Midbrain (tissue), 1 donor: ENCODE measurements around the gene EXT2.
A peak's percentile ranks its signal among the peaks of the same experiment; 100 is the strongest.

Experiments used
- DNase-seq: peaks from one replicate; lab custom pipeline; 2025; lab: John Stamatoyannopoulos, UW

EXT2 gene

DNA sequence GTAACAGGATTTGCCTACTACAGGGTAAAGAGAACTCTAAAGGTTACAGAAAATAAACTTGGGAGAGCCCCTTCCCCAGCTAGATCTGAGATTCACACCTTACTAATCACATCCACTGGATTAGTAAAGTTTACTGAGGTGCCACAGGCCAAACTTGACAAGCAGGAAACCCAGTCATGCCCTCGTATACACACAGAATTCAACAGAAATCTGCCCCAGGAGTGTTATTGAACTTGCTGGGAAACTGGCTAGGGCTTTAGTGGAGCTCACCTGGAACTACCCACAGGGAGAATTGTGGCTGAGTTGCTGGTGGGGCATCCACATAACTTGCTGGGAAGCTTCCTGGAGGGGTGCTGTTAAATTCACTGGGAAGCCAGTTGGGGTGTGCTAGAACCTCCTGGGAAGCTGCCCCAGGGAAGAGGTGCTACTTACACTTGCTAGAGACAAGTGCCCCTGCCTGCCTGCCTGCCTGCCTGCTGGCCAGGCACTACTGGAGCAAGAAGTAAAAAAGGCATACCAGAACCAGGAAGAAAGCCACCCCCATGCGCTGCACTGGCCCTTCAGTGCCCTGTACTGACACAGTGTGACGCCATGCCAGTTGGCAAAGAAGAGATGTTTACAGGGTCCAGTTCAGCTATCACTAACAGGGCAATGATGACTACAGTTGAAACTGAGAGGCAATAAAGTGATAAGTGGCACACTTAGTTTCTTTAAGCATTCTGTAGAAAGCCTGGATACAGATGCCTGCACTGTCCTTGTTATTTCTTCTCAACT is 108.0 kb downstream of the EXT2 start:
- no peak for DNase-seq

DNA sequence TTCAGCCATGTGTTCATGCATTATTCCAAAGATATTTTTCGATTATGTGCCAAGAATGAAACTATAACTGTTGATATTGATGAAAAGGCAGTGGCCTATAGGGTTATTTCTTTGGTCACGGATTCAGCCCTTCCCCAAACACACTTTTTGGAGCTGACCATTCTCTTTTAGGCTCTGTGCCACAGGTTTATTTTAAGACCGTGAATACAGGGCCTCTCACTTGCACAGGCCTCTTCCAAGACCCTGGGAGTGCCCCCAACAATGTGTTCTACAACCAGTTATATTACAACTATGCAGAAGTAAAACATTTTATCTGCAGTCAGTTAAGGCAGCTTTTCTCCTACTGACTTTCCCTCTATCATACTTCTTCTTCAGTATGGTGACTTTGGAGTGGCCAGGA is 109.9 kb downstream of the EXT2 start:
- no peak for DNase-seq

DNA sequence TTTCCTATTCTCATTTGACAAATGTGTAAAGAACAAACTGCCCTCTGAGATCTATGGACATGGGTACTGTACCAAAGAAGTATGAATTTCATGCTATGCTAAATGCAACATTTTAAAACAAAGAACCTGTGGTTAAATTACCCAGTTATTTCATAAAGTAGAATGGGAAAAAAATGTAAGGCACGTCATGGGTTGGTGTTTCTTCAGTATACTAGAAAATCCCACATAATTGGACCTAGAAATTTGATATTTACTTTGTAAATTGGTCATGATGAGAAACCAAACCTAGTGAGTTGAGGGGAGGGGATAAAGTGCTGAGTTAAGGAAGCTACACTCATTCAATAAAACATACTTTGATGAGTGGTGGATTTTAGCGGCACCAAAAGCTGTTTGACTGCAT is 110.4 kb downstream of the EXT2 start:
- no peak for DNase-seq

DNA sequence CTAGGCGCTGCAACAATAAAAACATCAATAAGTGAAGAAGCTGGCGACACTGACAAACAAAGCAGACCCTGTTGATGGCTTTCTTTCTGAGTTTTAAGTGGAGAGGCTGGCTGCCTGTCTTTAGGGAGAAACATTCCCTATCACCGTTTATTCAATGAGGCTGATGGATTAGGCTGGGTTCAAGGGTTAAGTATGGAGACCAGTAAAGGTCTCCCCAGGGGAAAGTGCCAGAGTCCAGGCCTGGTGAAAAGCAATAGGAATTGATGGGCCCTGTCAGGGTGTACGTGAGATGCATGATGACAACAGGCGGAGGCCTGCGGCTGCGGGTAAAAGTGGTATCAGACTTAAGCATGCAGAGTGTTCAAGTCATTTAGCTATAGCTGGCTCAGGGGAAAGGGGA is 111.8 kb downstream of the EXT2 start:
- DNase-seq: no peak

DNA sequence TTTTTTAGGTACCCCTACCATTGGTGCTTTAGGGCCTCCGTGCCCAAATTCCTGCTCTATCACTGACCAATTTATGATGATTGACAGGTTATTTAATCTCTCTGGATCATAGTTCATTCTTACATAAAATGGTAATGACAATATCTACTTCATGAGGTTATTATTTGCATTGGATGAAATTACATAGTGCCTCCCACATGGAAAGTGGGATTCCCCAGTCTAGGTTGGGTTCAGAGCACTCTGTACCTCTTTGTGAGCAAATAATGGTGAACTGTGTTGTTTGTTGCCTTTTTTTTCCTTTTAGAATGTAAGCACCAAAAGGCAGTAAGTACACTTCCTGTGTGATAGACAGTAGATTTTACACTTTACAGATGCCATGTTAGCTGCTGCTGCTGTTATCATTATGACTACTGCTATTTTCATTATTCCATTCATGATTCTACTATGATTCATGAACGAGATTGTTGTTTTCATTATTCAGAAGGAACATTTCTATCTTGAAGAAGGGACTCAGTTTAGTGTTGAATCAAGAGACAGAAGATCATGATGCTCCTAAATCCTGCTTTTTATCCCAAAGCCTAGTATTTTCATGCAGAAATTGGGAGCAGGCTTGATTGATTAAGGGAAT is 113.6 kb downstream of the EXT2 start:
- no peak for DNase-seq

DNA sequence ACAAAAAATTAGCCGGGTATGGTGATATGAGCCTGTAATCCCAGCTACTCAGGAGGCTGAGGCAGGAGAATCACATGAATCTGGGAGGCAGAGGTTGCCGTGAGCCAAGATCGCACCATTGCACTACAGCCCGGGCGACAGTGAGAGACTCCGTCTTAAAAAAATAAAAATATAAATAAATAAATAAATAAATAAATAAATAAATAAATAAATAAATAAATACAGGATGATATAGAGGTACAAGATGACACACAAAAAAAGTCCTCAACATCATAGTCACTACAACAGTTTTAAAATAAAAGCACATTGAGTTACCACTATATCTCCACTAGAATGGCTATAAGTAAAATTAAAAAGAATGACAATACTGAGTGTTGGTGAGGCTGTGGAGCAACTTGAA is 116.7 kb downstream of the EXT2 start:
- no peak for DNase-seq

DNA sequence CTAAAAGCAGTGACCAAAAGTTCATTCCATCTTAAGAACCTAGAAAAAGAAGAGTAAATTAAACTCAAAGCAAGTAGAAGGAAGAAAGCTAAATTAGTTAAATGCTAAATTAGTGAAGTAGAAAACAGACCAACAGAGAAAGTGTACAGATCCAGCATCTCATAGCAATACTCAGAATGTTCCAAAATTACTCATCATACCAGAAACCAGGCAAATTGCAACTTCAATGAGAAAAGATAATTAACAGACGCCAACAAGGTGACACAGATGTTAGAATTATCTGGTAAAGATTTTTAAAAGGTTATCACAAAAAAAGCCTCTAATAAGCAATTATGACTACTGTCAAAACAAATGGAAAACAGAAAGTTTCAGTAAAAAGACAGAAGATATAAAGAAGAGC is 117.7 kb downstream of the EXT2 start:
- no peak for DNase-seq

DNA sequence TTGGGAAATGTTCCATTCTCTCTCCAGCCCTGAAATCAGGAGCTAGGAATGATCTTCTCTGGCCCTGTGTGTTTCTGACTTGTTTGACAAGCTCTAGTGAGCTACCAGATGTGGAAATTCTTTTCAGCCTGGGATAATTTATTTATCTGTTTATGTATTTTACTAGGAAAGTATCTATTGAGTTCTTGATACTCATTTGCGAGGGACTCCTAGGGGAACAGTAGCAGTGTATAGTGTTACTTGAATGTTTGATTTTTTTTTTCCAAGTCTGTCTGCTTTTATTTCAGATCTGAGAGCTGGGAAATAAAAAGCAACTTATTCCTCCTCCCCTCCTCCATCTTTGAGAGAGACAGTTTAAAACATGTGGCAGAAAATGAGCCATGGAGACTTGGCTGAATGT is 122.0 kb downstream of the EXT2 start:
- DNase-seq: no peak

DNA sequence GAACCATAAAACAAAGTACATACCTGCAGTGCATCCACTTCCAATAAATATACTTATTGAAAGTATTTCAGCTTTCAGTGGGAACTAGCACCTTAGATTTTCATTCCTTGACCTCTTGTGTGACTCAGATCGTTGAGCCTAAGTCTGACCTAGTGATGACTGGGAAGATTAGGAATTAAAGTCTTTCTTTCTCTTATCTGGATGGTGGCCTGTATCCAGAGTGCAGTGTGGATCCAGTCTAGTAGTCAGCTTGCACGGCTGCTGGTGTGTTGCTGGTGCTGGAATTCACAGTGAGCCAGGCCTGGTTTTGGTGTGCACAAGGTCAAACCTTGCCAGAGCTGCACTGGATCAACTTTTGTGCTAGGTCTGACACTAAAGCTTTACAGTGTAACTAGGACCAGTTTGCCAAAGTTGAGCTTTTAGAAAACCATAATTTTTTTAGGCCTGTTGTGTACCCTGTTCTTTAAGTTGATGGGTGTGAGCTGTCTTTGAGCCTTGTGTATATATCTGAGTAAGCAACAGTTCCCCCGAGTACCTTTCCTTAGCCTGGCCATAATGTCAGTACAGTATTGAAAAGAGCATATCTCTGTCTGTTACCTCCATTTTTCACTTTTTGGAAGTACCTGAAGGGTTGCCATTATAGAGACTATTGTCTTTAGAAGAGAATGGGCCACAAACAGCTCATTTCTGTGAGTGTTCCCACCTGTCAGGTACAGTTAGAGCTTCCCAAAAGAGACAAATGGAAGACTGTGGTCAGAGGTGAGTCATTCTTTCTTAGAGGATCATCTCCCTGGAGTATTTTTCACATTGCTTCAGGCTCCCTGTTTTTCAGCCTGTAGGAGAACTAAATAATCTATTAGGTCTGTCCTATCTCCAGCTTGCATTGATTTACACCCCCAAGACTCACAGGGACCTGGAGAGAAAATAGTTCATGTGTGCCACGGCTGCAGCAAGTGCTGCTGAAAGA is 124.6 kb downstream of the EXT2 start:
- no peak for DNase-seq

DNA sequence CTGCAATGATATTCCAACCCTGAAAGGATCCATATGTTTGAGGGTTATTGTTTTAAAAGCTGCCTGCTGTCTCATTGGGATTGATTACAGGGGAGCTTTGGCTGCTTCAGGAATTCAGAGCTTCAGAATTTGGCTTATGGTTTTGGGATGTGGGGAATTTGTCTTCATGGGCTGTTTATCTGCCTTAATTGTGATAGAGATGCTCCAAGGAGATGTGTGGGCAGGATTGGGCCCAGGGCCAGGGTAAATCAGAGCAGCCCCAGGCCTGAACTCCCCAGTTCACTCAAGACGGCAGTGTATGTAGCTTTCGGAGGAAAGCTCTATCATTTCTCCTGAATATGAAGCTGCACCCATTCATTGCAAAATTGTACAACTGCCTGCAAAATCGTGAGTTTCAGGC is 126.0 kb downstream of the EXT2 start:
- DNase-seq: no peak

DNA sequence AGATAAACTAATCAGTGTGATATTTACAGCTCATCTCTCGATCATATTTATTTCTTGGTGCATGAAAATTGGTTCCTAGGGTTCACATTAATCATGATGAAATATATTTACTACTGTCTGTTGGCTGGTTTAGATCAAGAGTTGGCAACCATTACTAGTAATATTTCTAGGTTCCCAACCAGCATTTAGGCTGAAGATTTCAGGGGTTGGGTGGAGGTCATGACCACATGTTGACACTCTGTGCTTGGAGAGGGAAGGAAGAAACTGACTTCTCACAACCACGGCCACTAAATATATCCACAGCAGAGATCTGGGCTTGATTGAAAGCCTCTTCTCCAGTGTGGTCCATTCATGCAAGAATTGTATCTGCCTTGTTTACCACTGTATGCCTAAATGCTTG is 126.5 kb downstream of the EXT2 start:
- no peak for DNase-seq

DNA sequence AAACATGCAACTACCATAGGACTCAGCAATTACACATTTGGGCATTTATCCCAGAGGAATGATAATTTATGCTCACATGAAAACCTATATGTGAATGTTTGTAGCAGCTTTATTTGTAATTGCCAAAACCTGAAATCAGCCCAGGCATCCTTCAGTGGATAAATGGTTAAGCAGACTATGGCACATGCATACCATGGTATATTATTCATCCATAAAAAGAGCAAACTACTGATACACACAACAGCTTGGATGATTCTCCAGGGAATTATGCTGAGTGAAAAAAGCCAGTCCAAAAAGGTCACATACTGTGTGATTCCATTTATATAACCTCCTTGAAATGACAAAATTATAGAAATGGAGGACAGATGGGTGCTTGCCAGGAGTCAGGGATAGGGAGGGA is 127.8 kb downstream of the EXT2 start:
- no peak for DNase-seq

DNA sequence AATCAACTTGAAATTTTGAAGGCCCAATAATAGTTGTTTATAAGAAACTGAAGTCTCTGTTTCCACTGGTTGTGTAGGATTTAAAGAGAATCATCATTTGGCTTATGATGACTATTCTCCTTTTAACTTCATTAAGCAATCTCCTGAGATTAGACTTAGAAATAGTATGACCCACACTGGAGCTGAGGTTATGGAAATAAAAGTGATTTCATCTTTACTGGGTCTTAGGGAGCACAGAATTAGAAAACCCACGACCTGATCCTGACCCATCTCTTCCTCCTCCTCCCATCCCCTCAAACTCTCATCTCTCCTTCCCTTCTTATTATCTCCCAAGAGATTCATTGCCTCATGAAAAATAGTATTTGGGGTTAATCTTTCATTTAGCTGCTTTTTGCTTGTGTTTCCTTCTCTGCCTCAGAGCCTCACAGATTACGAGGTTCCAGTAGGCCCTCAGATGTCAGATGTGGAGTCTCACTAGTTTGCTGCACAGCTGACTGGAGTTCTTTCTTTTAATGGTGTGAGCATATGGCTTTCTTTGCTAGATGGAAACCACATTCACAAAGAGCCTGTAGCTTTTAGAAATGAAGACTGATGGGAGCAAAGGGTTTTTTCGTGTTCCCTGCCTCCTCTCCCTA is 129.5 kb downstream of the EXT2 start:
- DNase-seq: no peak

DNA sequence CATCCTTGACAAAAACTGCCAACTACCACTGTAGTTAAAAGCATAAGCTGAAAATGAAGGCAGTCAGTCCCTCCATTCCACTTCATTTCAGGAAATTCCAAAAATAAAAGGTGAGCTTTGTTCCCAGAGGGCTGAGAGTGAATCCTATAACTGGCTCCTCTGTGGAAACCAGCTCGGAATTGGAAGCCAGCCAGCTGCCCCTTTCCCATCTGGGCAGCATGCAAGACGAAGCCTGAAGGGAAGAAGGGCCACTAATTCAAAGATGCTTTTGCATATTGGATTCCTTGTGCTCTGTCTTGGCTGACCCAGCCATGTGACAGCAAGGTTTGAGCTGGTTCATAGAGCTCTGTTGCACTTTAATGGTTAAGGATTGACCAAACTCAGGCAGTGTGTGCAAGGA is 131.0 kb downstream of the EXT2 start:
- DNase-seq: no peak

DNA sequence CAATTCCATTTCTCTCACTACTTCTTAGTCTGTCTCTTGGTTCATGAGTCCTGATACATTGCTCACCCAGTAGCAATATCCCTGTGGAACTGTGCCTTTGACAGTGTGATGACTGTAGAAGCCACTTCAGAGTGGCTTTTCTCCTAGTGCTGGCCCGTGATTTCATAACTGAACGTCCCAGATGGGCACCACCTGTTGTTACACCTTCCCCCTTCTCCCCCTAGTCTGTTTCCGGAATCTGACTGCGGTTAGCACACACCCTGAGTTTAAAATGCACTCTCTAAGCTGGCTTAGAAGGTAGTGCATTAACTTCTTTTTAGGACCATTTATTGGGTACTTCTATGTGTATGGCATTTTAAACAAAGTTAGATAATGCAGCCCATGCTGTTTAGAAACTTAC is 131.5 kb downstream of the EXT2 start:
- DNase-seq: no peak

DNA sequence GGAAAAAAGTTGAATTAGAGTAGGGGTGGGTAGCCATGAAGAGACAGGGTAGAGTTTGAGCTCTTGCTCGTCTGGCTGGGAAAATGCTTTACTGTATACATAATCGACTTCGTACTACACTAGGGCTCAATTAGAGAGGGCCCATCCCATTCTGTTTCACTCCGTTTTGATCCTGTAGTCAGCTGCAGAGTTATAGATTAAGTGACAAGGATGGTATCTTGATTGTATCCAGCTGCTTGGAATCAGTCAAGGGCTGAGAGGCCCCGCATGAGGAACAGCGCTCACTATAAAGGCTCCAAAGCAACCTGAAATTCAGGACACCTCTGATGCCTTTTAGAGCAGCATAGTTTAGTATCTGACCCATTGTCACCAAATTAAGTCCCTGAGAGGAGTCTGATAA is 132.9 kb downstream of the EXT2 start:
- no peak for DNase-seq

DNA sequence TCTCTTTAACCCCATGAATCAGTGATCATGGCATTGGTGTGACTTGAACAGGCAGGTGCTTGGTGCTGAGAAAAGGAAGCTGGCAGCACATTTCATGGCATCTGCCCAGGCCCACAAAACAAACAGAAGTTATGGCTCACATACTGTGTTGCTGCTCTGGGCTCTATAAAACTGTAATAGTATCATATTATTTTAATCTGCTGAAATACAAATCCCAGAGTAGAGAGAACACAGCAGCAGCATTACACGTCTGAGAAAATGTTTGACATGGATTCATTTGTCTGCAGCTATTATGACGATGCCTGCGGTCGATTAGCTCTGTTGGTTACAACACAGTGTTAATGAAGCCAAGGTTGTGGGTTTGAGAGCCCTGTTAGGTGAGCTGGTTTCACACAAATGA is 133.6 kb downstream of the EXT2 start:
- no peak for DNase-seq

DNA sequence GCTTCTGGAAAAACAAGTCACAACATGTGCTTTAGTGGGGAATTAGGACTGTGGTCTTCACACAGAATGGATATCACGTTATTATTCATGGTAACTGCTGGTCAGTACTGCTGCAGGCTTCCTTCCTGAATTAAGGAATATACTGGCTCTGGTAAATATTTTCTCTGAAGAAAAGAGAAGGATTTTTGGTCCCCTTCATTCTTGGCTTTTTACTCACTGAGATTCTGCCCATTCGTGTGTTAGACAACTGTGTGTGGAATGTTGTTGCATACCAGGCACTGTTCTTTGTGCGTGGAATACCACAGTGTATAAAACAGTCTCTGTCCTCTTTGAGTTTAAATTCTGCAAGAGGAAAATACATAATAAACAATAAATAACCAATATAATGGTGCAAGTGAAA is 134.1 kb downstream of the EXT2 start:
- DNase-seq: no peak

DNA sequence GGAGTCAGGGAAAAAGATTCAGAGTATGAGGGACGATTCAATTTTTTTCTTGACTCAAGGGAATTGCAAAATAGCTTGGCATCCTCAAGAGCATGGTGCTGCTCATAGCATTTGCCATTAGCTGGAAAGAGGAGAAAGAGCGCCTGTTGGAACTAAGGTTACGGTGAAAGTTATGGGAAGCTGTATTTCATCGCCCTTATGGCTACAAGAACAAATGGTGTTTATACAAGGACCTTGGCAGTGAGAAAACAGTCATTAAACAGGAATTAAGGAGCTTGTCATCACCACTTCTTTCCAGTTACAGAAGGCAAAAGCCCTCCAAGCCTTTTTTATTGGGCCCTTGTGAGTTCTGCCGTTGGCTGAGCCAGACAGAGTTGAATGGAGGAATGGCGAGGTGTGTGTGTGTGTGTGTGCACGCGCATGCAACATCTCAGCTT is 140.3 kb downstream of the EXT2 start:
- DNase-seq: no peak

DNA sequence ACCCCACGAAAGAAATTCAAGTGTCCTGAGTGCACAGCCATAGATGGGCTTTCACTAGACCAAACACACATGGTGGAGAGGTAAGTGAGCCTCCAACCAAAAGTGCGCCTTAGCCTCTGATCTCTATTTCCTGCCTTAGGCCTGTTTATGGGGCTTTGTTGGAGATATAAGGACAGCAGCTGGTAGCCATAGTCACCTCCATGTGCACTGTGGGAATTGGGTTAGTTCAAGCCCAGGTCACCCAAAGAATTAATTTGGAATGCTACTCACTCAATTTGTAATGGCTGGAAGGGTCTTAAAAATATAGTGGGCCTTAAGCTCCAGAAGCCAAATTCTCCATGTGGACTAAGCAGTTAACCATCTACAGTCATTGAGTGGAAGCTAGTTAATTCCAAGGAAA is 140.8 kb downstream of the EXT2 start:
- no peak for DNase-seq

DNA sequence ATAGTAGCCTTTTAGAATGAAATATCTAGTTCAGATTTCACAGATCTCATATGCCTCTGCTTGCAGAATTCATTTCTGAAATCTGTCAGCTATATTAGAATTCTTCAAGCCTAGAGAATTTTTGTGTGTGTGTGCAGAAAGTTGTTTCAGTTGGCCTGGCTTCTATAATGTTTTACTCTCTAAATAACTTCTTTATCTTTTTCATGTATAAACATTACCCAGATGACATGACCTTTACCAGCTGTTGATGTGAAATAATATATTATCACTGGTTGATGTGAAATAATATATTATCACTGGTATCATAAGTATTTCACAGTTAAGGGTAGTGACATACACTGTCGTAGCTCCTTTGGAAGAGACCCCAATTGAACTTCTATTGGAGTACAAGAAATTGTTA is 141.7 kb downstream of the EXT2 start:
- DNase-seq: no peak

DNA sequence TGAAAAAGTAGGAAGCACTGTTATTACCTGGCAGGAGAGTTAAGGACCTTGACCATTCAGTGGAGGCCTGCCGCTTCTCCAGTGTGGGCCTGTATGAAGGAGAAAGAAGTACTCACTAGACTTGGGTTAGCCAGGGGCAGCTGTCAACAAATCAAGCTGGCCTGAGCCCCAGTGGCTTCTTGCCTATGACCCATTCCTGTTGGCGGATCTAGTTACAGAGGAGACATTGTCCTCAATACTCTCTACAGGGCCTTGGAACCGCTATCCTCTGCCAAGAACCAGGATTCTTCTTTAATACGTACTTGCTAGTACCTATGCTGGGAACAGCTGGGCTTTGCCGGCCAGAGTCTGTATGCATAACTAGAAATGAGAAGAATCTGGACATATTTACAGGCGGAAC is 146.4 kb downstream of the EXT2 start:
- DNase-seq: peak; percentile 38
